MCF 10A (cell line): ENCODE results near the gene LNPEP. TPM values are rescaled to one million over a fixed set of nuclear protein-coding genes. Genes with fewer than 3 reads are reported as not detected.

ENCODE experiments used
- BruUV-seq: library from RNA; stranded (reverse); fragments of 400-500 nt; replicated peaks from 2 replicates; lab custom pipeline; 2021; lab: Mats Ljungman, UMichigan
- CTCF ChIA-PET: fragments of 300-600 bp; sonication (Branson Sonifier 250); formaldehyde crosslinking; extraction: SDS; loops from one replicate; lab custom pipeline; 2021; ENCODE audit warnings: antibody characterized with exemption, inconsistent platforms; lab: Yijun Ruan, JAX
- POLR2A ChIA-PET: fragments of 300-600, 350-650 bp; sonication (Branson Sonifier 250); formaldehyde crosslinking; extraction: SDS; loops from one replicate; lab custom pipeline; 2020; ENCODE audit warnings: antibody characterized with exemption, inconsistent platforms; lab: Yijun Ruan, JAX
- DNase-seq: peaks from one replicate; pipeline ENCODE4 v3.0.0-alpha.2; 2018; ENCODE audit not compliant: unreplicated experiment
- H3K27ac Mint-ChIP-seq: one replicate; pipeline ENCODE4 v1.8.0; 2022; ENCODE audit warnings: mild to moderate bottlenecking, low read depth, mixed read lengths; ENCODE audit not compliant: unreplicated experiment
- H3K27me3 Mint-ChIP-seq: one replicate; pipeline ENCODE4 v1.8.0; 2022; ENCODE audit warnings: mixed read lengths; ENCODE audit not compliant: insufficient read depth, unreplicated experiment
- H3K36me3 Mint-ChIP-seq: one replicate; pipeline ENCODE4 v1.8.0; 2022; ENCODE audit warnings: mild to moderate bottlenecking, moderate library complexity, mixed read lengths; ENCODE audit not compliant: insufficient read depth, unreplicated experiment
- H3K4me1 Mint-ChIP-seq: one replicate; pipeline ENCODE4 v1.8.0; 2022; ENCODE audit warnings: mixed read lengths; ENCODE audit not compliant: insufficient read depth, unreplicated experiment
- H3K4me3 Mint-ChIP-seq: one replicate; pipeline ENCODE4 v1.8.0; 2022; ENCODE audit warnings: mild to moderate bottlenecking, moderate library complexity, mixed read lengths; ENCODE audit not compliant: unreplicated experiment
- H3K9me3 Mint-ChIP-seq: one replicate; pipeline ENCODE4 v1.8.0; 2022; ENCODE audit warnings: mixed read lengths; ENCODE audit not compliant: unreplicated experiment
- intact Hi-C: fragments of 100-400 bp; cut with micrococcal nuclease; formaldehyde crosslinking; loops from 2 replicates; pipeline ENCODE4 v1.14.1; 2022
- total RNA-seq: library from RNA; stranded (reverse); gene quantifications from 2 replicates; pipeline ENCODE4 v1.2.3, GENCODE V29; 2022
- TF ChIP-seq, protein P1 (sequence below): fragments of 200-600 bp; IDR thresholded peaks from one replicate; pipeline ENCODE4 v1.8.0; 2022; ENCODE audit warnings: antibody characterized with exemption, mild to moderate bottlenecking; ENCODE audit not compliant: unreplicated experiment

Gene LNPEP
- total RNA-seq, 1 experiment from 2014 or later, result 26.4 TPM

- Mint-ChIP-seq H3K27me3 (peaks cover 20% of the 10 kb centered on the region), H3K4me1 (no peaks in the 10 kb centered on the region), H3K4me3 (no peak overlapping the region), H3K9me3 (no peaks in the 10 kb centered on the region), H3K36me3 (no peaks in the 10 kb centered on the region), H3K27ac (no peak overlapping the region)
- no TSS peak for BruUV-seq
- no peak for DNase-seq
- CTCF ChIA-PET, result interaction anchor here (1.2 kb wide), 1 partner anchor 46 kb away, joined by 3 read pairs; no protein-coding TSS in a partner anchor
- TF ChIP-seq, protein P1, sequence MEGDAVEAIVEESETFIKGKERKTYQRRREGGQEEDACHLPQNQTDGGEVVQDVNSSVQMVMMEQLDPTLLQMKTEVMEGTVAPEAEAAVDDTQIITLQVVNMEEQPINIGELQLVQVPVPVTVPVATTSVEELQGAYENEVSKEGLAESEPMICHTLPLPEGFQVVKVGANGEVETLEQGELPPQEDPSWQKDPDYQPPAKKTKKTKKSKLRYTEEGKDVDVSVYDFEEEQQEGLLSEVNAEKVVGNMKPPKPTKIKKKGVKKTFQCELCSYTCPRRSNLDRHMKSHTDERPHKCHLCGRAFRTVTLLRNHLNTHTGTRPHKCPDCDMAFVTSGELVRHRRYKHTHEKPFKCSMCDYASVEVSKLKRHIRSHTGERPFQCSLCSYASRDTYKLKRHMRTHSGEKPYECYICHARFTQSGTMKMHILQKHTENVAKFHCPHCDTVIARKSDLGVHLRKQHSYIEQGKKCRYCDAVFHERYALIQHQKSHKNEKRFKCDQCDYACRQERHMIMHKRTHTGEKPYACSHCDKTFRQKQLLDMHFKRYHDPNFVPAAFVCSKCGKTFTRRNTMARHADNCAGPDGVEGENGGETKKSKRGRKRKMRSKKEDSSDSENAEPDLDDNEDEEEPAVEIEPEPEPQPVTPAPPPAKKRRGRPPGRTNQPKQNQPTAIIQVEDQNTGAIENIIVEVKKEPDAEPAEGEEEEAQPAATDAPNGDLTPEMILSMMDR, result no peak
- intact Hi-C loops, result no loop called here
- POLR2A ChIA-PET, result no interaction called here
Measured at GRCh38 chr5:97062046-97062445, 126.2 kb downstream of the LNPEP start.

- DNase-seq, result no peak
- no peak overlapping the region for H3K27ac Mint-ChIP-seq
- intact Hi-C loops, result no loop called here
- TF ChIP-seq, protein P1, result no peak
- no peaks in the 10 kb centered on the region for H3K9me3 Mint-ChIP-seq
- POLR2A ChIA-PET, result interaction anchor here (0.5 kb wide), 1 partner anchor 78 kb away, joined by 3 read pairs; no protein-coding TSS in a partner anchor
- peaks cover 8% of the 10 kb centered on the region for H3K27me3 Mint-ChIP-seq
- BruUV-seq, result no TSS peak
- H3K4me3 Mint-ChIP-seq, result no peak overlapping the region
- CTCF ChIA-PET, result no interaction called here
- no peaks in the 10 kb centered on the region for H3K4me1 Mint-ChIP-seq
- no peaks in the 10 kb centered on the region for H3K36me3 Mint-ChIP-seq
Measured at GRCh38 chr5:97063251-97063650, 127.4 kb downstream of the LNPEP start.

- peak; percentile 8 for DNase-seq
- ChIA-PET CTCF (interaction anchor here (0.6 to 1.4 kb wide), 3 partner anchors 77 to 323 kb away, joined by 3 read pairs; partner anchors contain the start of gene LIX1), POLR2A (no interaction called here)
- intact Hi-C loops, result no loop called here
- no TSS peak for BruUV-seq
- H3K36me3 Mint-ChIP-seq, result no peaks in the 10 kb centered on the region
- no peaks in the 10 kb centered on the region for H3K9me3 Mint-ChIP-seq
- no peaks in the 10 kb centered on the region for H3K4me1 Mint-ChIP-seq
- H3K4me3 Mint-ChIP-seq, result no peak overlapping the region
- TF ChIP-seq, protein P1, result no peak
- no peak overlapping the region for H3K27ac Mint-ChIP-seq
- no peaks in the 10 kb centered on the region for H3K27me3 Mint-ChIP-seq
Measured at GRCh38 chr5:97065475-97065874, 129.6 kb downstream of the LNPEP start.

GRCh38 chr5:97067296-97067850 is 131.5 kb downstream of the LNPEP start:
- DNase-seq, result no peak
- Mint-ChIP-seq H3K36me3 (no peaks in the 10 kb centered on the region), H3K9me3 (no peaks in the 10 kb centered on the region), H3K27ac (no peak overlapping the region), H3K4me1 (no peaks in the 10 kb centered on the region), H3K27me3 (no peaks in the 10 kb centered on the region), H3K4me3 (no peak overlapping the region)
- TF ChIP-seq, protein P1, result no peak
- ChIA-PET POLR2A (no interaction called here), CTCF (interaction anchor here (0.6 to 0.7 kb wide), 2 partner anchors 13 to 186 kb away, joined by 3 to 4 read pairs; no protein-coding TSS in a partner anchor)
- BruUV-seq, result no TSS peak
- intact Hi-C loops, result no loop called here
